ENCODE results near the gene SOX2.

GRCh38 chr3:181718987-181719911, 7.5 kb downstream of the SOX2 start:
- no peak for TF ChIP-seq POLR2A (IDR thresholded peaks at IDR 0.05)
- TF ChIP-seq CTCF (IDR thresholded peaks at IDR 0.05 in 8 of 11, conservative IDR thresholded peaks at IDR 0.05 in 3 of 11), result no peak
